Kidney epithelial cell (primary cell): ENCODE measurements around the gene GRID1. TPM values are rescaled to one million over a fixed set of nuclear protein-coding genes. Genes with fewer than 3 reads are reported as not detected.

Source experiments
- DNase-seq: peaks from one replicate; pipeline ENCODE4 v3.0.0-alpha.2; 2010; ENCODE audit warnings: low read depth
- H3K27me3 ChIP-seq: 2 replicates; pipeline ENCODE4 v1.6.0; 2011; ENCODE audit warnings: low read length; ENCODE audit not compliant: control insufficient read depth, insufficient read depth
- H3K36me3 ChIP-seq: 2 replicates; pipeline ENCODE4 v1.5.1; 2011; ENCODE audit warnings: low read length; ENCODE audit not compliant: control insufficient read depth, insufficient read depth
- H3K4me3 ChIP-seq: 2 replicates; pipeline ENCODE4 v1.5.1; 2011; ENCODE audit warnings: low read depth, mild to moderate bottlenecking, control low read depth, low read length
- total RNA-seq: library from RNA; depleted of rRNA; stranded (reverse); fragments of >200 nt; gene quantifications from 2 replicates; pipeline ENCODE4 v1.2.3, GENCODE V29; 2015
- TF ChIP-seq, protein P1 (sequence below): IDR thresholded peaks from 2 replicates; pipeline ENCODE4 v1.5.1; 2011; ENCODE audit warnings: mild to moderate bottlenecking, moderate library complexity, low read length, control low read depth, inconsistent platforms; ENCODE audit not compliant: insufficient read depth, poor library complexity, severe bottlenecking

Gene GRID1
- total RNA-seq, 1 donor from 2014 or later = 0.33 TPM

DNA sequence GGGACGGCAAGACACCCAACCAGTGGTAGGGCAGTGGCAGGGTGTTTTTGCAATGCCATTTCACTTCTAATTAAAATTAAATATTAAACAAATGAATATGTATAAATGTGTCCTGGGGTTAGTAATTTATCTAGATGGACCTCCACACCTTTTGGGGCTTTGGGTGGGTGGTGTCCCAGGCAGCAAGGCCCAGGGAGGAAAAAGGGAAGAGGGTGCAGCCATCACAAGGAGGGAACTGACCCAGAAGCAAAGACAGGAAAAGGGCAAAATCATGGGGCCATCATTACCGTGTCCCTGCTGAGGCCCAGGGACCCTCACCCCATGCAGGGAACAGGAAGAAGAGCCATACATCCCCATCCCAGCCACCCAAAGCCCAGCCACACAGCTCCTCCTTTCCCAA, 204.6 kb downstream of the GRID1 start:
- H3K36me3 ChIP-seq = no peaks in the 10 kb centered on the region
- TF ChIP-seq, protein P1, sequence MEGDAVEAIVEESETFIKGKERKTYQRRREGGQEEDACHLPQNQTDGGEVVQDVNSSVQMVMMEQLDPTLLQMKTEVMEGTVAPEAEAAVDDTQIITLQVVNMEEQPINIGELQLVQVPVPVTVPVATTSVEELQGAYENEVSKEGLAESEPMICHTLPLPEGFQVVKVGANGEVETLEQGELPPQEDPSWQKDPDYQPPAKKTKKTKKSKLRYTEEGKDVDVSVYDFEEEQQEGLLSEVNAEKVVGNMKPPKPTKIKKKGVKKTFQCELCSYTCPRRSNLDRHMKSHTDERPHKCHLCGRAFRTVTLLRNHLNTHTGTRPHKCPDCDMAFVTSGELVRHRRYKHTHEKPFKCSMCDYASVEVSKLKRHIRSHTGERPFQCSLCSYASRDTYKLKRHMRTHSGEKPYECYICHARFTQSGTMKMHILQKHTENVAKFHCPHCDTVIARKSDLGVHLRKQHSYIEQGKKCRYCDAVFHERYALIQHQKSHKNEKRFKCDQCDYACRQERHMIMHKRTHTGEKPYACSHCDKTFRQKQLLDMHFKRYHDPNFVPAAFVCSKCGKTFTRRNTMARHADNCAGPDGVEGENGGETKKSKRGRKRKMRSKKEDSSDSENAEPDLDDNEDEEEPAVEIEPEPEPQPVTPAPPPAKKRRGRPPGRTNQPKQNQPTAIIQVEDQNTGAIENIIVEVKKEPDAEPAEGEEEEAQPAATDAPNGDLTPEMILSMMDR = no peak
- DNase-seq = no peak
- H3K27me3 ChIP-seq = no peaks in the 10 kb centered on the region
- H3K4me3 ChIP-seq = no peak overlapping the region

DNA sequence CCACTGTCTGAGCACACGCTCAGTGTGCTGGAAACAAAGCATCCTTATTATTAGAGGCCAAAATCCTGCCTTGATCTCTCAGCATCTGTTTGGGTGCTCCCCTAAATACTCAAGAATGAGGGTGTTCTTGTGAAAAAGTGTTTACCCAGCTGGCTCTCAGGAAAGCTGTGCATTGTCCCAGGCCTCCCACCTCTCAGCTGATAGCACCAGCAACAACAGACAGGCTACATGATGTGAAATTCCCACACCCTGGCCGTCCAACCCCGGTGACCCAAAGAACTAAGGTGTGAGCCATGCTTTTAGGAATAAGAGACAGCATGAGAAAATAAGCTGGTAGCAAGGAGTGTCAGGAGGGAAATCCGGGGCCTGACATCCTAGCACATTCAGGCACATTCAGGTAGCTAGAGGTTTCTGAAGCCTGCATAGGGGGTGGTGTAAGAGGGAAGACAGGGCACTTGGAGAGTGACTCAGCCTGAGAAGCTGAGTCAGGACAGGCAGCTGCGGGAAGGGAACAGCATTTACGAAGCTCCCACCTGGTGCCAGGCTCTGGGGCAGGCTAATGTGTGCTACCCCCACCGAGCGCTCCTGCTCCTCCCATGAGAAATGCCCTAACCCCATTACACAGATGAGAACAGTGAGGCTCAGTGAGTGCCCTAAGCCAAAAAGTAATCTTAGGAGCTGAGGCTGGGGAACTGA, 205.6 kb downstream of the GRID1 start:
- no peak for DNase-seq

DNA sequence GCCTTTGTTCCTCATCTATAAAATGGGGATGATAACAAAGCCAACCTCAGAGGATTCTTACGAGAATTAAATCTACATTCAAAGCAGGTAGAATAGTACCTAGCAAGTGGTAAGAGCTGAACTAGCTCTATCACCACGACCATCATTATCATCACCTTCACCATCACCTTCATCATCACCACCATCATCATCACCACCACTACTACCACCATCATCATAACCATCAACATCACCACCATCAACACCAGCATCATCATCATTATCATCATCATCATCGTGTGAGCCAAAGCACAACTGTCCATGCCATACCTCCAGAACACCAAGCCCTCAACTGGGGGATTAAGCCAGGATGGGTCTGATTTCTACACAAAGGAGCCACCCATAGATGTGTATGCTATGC, 206.8 kb downstream of the GRID1 start:
- no peak overlapping the region for H3K4me3 ChIP-seq
- DNase-seq = no peak
- no peaks in the 10 kb centered on the region for H3K27me3 ChIP-seq
- TF ChIP-seq, protein P1 = no peak
- H3K36me3 ChIP-seq = no peaks in the 10 kb centered on the region

More for the DNA sequence above, 205.6 kb downstream of the GRID1 start:
- Histone ChIP-seq H3K4me3 (no peak overlapping the region), H3K27me3 (no peaks in the 10 kb centered on the region), H3K36me3 (no peaks in the 10 kb centered on the region)
- TF ChIP-seq, protein P1 = no peak

DNA sequence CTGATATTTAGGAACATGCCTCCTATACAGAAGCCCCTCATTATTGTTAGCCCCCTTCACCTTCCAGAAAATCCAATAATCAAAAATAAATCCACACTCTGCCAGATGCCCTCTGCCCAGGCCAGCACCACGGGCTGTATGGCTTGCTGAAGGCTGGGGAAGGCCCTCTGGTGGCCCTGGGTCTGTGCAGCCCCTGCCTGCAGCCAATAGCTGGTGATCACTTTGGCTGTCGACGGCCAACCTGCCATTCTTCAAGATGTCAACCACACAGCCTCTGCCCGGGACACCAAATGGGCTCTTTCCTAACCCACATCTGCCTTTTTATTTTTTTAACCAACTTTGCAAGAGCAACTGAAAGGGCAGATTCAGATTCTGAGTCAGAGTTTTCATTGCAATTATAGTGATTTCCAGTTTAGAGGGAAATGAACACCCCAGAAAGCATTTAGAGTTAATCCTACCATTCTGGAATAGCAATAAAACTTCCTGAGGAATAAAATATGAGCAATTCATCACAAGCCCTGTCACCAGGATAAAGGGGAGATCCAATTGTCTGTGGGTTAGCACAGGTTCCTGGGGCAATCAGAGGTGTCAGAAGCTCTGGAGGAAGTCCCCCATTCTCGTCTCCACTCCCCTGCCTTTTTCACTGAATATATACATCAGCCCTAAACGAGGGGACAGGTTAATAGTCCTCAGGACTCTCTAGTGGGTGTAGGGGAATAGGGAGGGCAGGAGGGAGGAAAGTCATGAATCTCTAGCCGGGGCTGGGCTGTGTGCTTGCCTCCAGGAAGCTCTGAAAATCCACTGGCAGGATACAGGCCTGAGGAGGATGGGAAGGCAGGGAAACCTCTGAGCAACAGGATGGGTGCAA, 211.3 kb downstream of the GRID1 start:
- no peaks in the 10 kb centered on the region for H3K36me3 ChIP-seq
- DNase-seq = no peak
- TF ChIP-seq, protein P1 = no peak
- H3K4me3 ChIP-seq = no peak overlapping the region
- H3K27me3 ChIP-seq = no peaks in the 10 kb centered on the region

DNA sequence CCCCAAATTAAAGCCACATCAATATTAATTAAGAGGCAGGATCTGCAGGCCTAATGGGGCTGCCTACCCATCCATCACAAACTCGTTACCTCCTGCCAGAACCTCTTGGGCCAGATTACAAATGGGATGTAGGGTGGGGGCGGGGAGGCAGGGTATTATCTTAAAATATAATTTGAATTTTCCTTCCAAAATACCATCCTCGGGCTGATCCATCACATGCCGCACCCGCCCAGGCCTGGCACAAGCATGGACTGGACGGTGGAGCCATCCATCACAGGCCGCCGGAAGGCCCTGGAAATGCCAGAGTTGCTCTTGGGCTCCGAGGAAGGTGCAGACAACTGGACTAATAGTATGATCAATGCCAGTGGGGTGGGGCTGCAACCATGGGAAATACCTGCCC, 212.8 kb downstream of the GRID1 start:
- Histone ChIP-seq H3K4me3 (no peak overlapping the region), H3K36me3 (no peaks in the 10 kb centered on the region), H3K27me3 (no peaks in the 10 kb centered on the region)
- TF ChIP-seq, protein P1 = no peak
- DNase-seq = no peak

DNA sequence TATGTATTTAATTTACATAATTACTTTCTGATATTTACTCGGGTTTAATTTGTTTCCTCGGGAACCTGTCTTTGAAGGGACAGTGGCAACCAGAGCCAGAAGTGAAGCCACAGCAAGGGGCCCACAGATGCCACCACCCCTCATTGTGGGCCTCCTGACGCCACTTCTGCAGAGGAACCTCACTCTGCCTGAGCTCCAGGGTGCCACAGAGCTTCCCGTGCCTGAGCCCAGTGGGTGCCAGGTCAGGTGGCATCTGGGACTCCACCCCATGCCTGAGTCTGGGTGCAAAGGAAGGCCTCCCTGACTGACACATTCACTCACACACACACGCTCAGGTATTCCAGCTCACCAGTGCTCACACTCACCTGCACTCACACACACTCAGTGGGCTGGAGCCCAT, 213.7 kb downstream of the GRID1 start:
- Histone ChIP-seq H3K27me3 (no peaks in the 10 kb centered on the region), H3K4me3 (no peak overlapping the region), H3K36me3 (no peaks in the 10 kb centered on the region)
- DNase-seq = no peak
- TF ChIP-seq, protein P1 = no peak
